DOHH2 (cell line): ENCODE results near the gene AMBRA1.

ENCODE experiments used
- CTCF ChIP-seq: fragments of 200-600 bp; sonication (generic); IDR thresholded peaks from one replicate; pipeline ENCODE4 v1.5.1; 2014; ENCODE audit warnings: antibody characterized with exemption, mild to moderate bottlenecking, low read depth, low read length; ENCODE audit not compliant: poor library complexity, severe bottlenecking
- EZH2phosphoT487 ChIP-seq: fragments of 200-600 bp; sonication (generic); IDR thresholded peaks from 2 replicates; pipeline ENCODE4 v1.6.1; 2017; ENCODE audit warnings: borderline replicate concordance, mild to moderate bottlenecking, antibody characterized with exemption, low read length, moderate library complexity, mixed read lengths

- TF ChIP-seq CTCF (no peak), EZH2phosphoT487 (no peak)
Observed at GRCh38 chr11:46429717-46430116, 164.1 kb downstream of the AMBRA1 start.
